B cell (primary cell): ENCODE measurements around the gene PALD1. TPM values are rescaled to one million over a fixed set of nuclear protein-coding genes. Genes with fewer than 3 reads are reported as not detected.

Experiments
- ATAC-seq: fragments of 200-7000 bp; cut with Tn5 transposase; one replicate; pipeline ENCODE4 v1.10.0; 2021; ENCODE audit warnings: low read depth, mild to moderate bottlenecking, moderate number of reproducible peaks, moderate library complexity
- CTCF ChIA-PET: fragments of 350-600 bp; sonication (Branson Sonifier 250); formaldehyde crosslinking; loops from one replicate; lab custom pipeline; 2021; ENCODE audit warnings: antibody characterized with exemption, inconsistent platforms; lab: Charles Lee
- POLR2A ChIA-PET: fragments of 350-600 bp; sonication (Branson Sonifier 250); formaldehyde crosslinking; loops from one replicate; lab custom pipeline; 2021; ENCODE audit warnings: antibody characterized with exemption; lab: Charles Lee
- DNase-seq: peaks from one replicate; pipeline ENCODE4 v3.0.0; 2013
- H2AFZ ChIP-seq: 2 replicates; pipeline ENCODE4 v1.6.1; 2012; ENCODE audit warnings: mild to moderate bottlenecking, low read depth, low read length; ENCODE audit not compliant: insufficient read depth, poor library complexity, severe bottlenecking
- H3K27ac ChIP-seq, 2 donors: 1 replicate in 1 of 2; 2 replicates in 1 of 2; pipeline ENCODE4 v1.5.1; 2012 to 2013; ENCODE audit warnings: low read length in 2 of 2, mild to moderate bottlenecking in 2 of 2, moderate library complexity in 1 of 2
- H3K27me3 ChIP-seq, 4 experiments: fragments of 200-600 bp in 1 of 4; sonication (generic) in 1 of 4; replicated peaks in 1 of 4; 1 replicate in 2 of 4; 2 replicates in 2 of 4; pipeline versions ENCODE4 v1.6.1 to v1.7.0; 2013 to 2016; ENCODE audit warnings: low read length in 3 of 4, mild to moderate bottlenecking in 2 of 4, mixed read lengths in 1 of 4, moderate library complexity in 1 of 4; ENCODE audit not compliant: insufficient read depth in 4 of 4, control insufficient read depth in 3 of 4; ENCODE audit errors: control extremely low read depth in 1 of 4
- H3K36me3 ChIP-seq, 2 experiments: replicated peaks in 1 of 2; 1 replicate in 1 of 2; 2 replicates in 1 of 2; pipeline versions ENCODE4 v1.6.1 to v1.7.1; 2013; ENCODE audit warnings: low read length in 1 of 2; ENCODE audit not compliant: insufficient read depth in 2 of 2, control insufficient read depth in 1 of 2; ENCODE audit errors: control extremely low read depth in 1 of 2, extremely low read depth in 1 of 2
- H3K4me1 ChIP-seq, 2 donors: fragments of 200-600 bp in 1 of 2; sonication (generic) in 1 of 2; 1 replicate in 1 of 2; 2 replicates in 1 of 2; pipeline versions ENCODE4 v1.5.1 to v1.6.1; 2013 to 2017; ENCODE audit warnings: low read length in 2 of 2; ENCODE audit not compliant: control insufficient read depth in 2 of 2, insufficient read depth in 2 of 2
- H3K4me2 ChIP-seq: replicated peaks from 2 replicates; pipeline ENCODE3; 2012; ENCODE audit warnings: mild to moderate bottlenecking, low read depth, low read length; ENCODE audit not compliant: poor library complexity, severe bottlenecking
- H3K4me3 ChIP-seq, 5 experiments: fragments of 200-600 bp in 1 of 5; sonication (generic) in 1 of 5; 1 replicate in 3 of 5; 2 replicates in 2 of 5; pipeline versions ENCODE4 v1.5.1 to v1.7.0; 2011 to 2016; ENCODE audit warnings: low read length in 4 of 5, mild to moderate bottlenecking in 4 of 5, low read depth in 2 of 5, control low read depth in 1 of 5, moderate library complexity in 1 of 5; ENCODE audit not compliant: insufficient read depth in 1 of 5; ENCODE audit errors: control extremely low read depth in 1 of 5, extremely low read depth in 1 of 5
- H3K79me2 ChIP-seq: fragments of 200-600 bp; sonication (generic); one replicate; pipeline ENCODE4 v1.6.0; 2016; ENCODE audit warnings: low read length; ENCODE audit not compliant: control insufficient read depth, insufficient read depth
- H3K9ac ChIP-seq: fragments of 200-600 bp; sonication (generic); 2 replicates; pipeline ENCODE4 v1.6.1; 2017; ENCODE audit warnings: mild to moderate bottlenecking, low read length, moderate library complexity
- H3K9me3 ChIP-seq, 3 donors: one replicate each; pipeline versions ENCODE4 v1.6.1 to v1.7.1; 2013; ENCODE audit warnings: low read length in 2 of 3; ENCODE audit not compliant: control insufficient read depth in 2 of 3, insufficient read depth in 1 of 3; ENCODE audit errors: control extremely low read depth in 1 of 3
- H4K20me1 ChIP-seq: 2 replicates; pipeline ENCODE4 v1.6.0; 2012; ENCODE audit warnings: mild to moderate bottlenecking, low read length; ENCODE audit not compliant: insufficient read depth, control insufficient read depth, poor library complexity, severe bottlenecking
- H3K27ac Mint-ChIP-seq: one replicate; pipeline ENCODE4 v1.8.0; 2021; ENCODE audit warnings: mixed read lengths
- H3K27me3 Mint-ChIP-seq: one replicate; pipeline ENCODE4 v1.8.0; 2021; ENCODE audit warnings: mixed read lengths
- H3K4me1 Mint-ChIP-seq: one replicate; pipeline ENCODE4 v1.8.0; 2021; ENCODE audit warnings: mixed read lengths
- H3K4me3 Mint-ChIP-seq: one replicate; pipeline ENCODE4 v1.8.0; 2021; ENCODE audit warnings: mixed read lengths
- H3K9me3 Mint-ChIP-seq: one replicate; pipeline ENCODE4 v1.8.0; 2022; ENCODE audit warnings: mixed read lengths; ENCODE audit not compliant: insufficient read depth
- CTCF ChIP-seq: fragments of 200-600 bp; IDR thresholded peaks from one replicate; pipeline ENCODE4 v1.8.0; 2022; ENCODE audit warnings: antibody characterized with exemption, mild to moderate bottlenecking
- EZH2 ChIP-seq: IDR thresholded peaks from 2 replicates; pipeline ENCODE4 v1.6.1; 2012; ENCODE audit warnings: borderline replicate concordance, low read depth, mild to moderate bottlenecking, moderate library complexity, low read length; ENCODE audit not compliant: insufficient read depth, poor library complexity, severe bottlenecking
- WGBS: methylation state at CpG from one replicate; pipeline ENCODE4 v1.1.5; 2013; ENCODE audit warnings: missing lambda C conversion rate; ENCODE audit not compliant: insufficient coverage; 5-methylcytosine and 5-hydroxymethylcytosine counted together
- intact Hi-C: fragments of 100-400 bp; cut with micrococcal nuclease; formaldehyde crosslinking; loops from one replicate; pipeline ENCODE4 v1.10.0; 2022
- polyA plus RNA-seq: library from polyadenylated mRNA; depleted of rRNA; stranded (reverse); fragments of >200 nt; gene quantifications from 2 replicates; pipeline ENCODE4 v1.2.3, GENCODE V29; 2012
- total RNA-seq, 2 donors: library from RNA; stranded (reverse); fragments of 120-200 nt in 1 of 2; gene quantifications; 1 replicate in 1 of 2; 2 replicates in 1 of 2; pipeline versions ENCODE4 v1.2.3 to v1.2.4, GENCODE V29; 2013 to 2022

The PALD1 gene
- total and polyA plus RNA-seq, 2 donors (not counting 1 experiment from before 2014, with no cell fraction given), result 2.2 to 2.8 TPM

- ATAC-seq, result no peak
- no peak overlapping the region for H3K4me3 Mint-ChIP-seq
- no peak for DNase-seq
- ChIA-PET POLR2A (interaction anchor here (0.6 kb wide), 1 partner anchor 437 kb away, joined by 4 read pairs; no protein-coding TSS in a partner anchor), CTCF (no interaction called here)
- no peaks in the 10 kb centered on the region for H3K27me3 ChIP-seq
- intact Hi-C loops, result no loop called here
- no peak overlapping the region for H3K27ac Mint-ChIP-seq
- H3K4me1 ChIP-seq, result peaks cover 11 to 15% of the 10 kb centered on the region in 2 donors
- peaks cover 8% of the 10 kb centered on the region for H3K27me3 Mint-ChIP-seq
- no peaks in the 10 kb centered on the region for H4K20me1 ChIP-seq
- H3K9ac ChIP-seq, result no peak overlapping the region
- no peak overlapping the region for H2AFZ ChIP-seq
- H3K79me2 ChIP-seq, result no peaks in the 10 kb centered on the region
- no peak overlapping the region for H3K4me3 ChIP-seq
- no peaks in the 10 kb centered on the region for H3K36me3 ChIP-seq
- no peak overlapping the region for H3K4me2 ChIP-seq
- TF ChIP-seq EZH2 (no peak), CTCF (no peak)
- H3K9me3 ChIP-seq, result no peaks in the 10 kb centered on the region
- 99% methylated on average over 14 of the region's 19 CpGs for WGBS
- peaks cover 18% of the 10 kb centered on the region for H3K4me1 Mint-ChIP-seq
- H3K27ac ChIP-seq, result no peak overlapping the region
- no peaks in the 10 kb centered on the region for H3K9me3 Mint-ChIP-seq
Observed at GRCh38 chr10:70582793-70583668, 104.5 kb downstream of the PALD1 start.

- no peak overlapping the region for H3K4me3 ChIP-seq
- H2AFZ ChIP-seq, result no peak overlapping the region
- H4K20me1 ChIP-seq, result no peaks in the 10 kb centered on the region
- no peak overlapping the region for H3K27ac ChIP-seq
- H3K4me2 ChIP-seq, result no peak overlapping the region
- H3K27ac Mint-ChIP-seq, result no peak overlapping the region
- intact Hi-C loops, result no loop called here
- ATAC-seq (no peak), DNase-seq (no peak)
- POLR2A ChIA-PET, result no interaction called here
- H3K4me1 ChIP-seq, result peaks cover 5 to 8% of the 10 kb centered on the region in 2 donors
- no peaks in the 10 kb centered on the region for H3K9me3 Mint-ChIP-seq
- no peaks in the 10 kb centered on the region for H3K36me3 ChIP-seq
- H3K4me3 Mint-ChIP-seq, result no peak overlapping the region
- H3K79me2 ChIP-seq, result no peaks in the 10 kb centered on the region
- TF ChIP-seq CTCF, result no peak
- no peak for TF ChIP-seq EZH2
- H3K27me3 ChIP-seq, result no peaks in the 10 kb centered on the region
- H3K27me3 Mint-ChIP-seq, result peaks cover 13% of the 10 kb centered on the region
- WGBS, result 86% methylated on average over 2 of the region's 2 CpGs
- H3K9me3 ChIP-seq, result no peaks in the 10 kb centered on the region
- H3K9ac ChIP-seq, result no peak overlapping the region
- CTCF ChIA-PET, result no interaction called here
- H3K4me1 Mint-ChIP-seq, result peaks cover 12% of the 10 kb centered on the region
Observed at GRCh38 chr10:70583669-70584037, 105.1 kb downstream of the PALD1 start.
